ENCODE data around the gene OGDHL. TPM values are rescaled to one million over a fixed set of nuclear protein-coding genes. Genes with fewer than 3 reads are reported as not detected.

The OGDHL gene
- total and polyA plus RNA-seq, 2 donors (not counting 3 experiments of a cell fraction or from before 2014, with no cell fraction given): 0.43 to 1.0 TPM

DNA sequence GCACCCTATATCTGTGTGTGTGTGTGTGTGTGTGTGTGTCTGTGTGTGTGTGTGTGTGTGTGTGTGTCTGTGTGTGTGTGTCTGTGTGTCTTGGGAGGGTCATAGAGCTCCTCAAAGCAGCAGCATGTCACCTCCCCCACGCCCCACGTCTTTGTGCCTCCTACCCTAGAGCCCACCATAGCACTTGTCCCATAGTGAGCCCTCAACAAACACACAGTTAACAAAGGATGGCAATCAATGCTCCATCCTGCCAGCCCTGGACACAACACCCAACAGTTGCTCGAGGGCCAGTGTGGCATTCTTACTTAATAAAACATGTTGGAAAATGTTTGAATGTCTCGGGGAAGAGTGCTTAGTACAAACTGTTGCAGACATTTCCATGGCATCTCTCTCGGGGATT, 52.2 kb downstream of the OGDHL start:
- Histone ChIP-seq H3K79me2 (ENCODE audit: control insufficient read depth, insufficient read depth, low read length) (no peaks in the 10 kb centered on the region), H2AFZ (ENCODE audit: low read depth, low read length) (no peak overlapping the region), H3K4me1 (ENCODE audit: control insufficient read depth, extremely low read depth, insufficient read depth, low read length) (no peaks in the 10 kb centered on the region), H4K20me1 (replicated peaks; ENCODE audit: control insufficient read depth, extremely low read depth, insufficient read depth, low read length) (no peaks in the 10 kb centered on the region), H3K9me1 (replicated peaks; ENCODE audit: control insufficient read depth, extremely low read depth, insufficient read depth, low read length) (no peaks in the 10 kb centered on the region), H3K36me3 (ENCODE audit: control insufficient read depth in 2 of 2, extremely low read depth in 1 of 2, insufficient read depth in 2 of 2, low read length in 2 of 2) (no peaks in the 10 kb centered on the region), H3K27me3 (ENCODE audit: control insufficient read depth in 2 of 2, insufficient read depth in 2 of 2, low read length in 2 of 2) (no peaks in the 10 kb centered on the region), H3K27ac (ENCODE audit: insufficient read depth, low read depth, low read length) (no peak overlapping the region), H3K4me2 (ENCODE audit: insufficient read depth, low read length) (no peak overlapping the region), H3K9ac (replicated peaks; ENCODE audit: extremely low read depth, insufficient read depth, low read length) (no peak overlapping the region), H3K9me3 (replicated peaks; ENCODE audit: control insufficient read depth, insufficient read depth, low read length) (no peaks in the 10 kb centered on the region), H3K4me3 (replicated peaks in 1 of 3; ENCODE audit: insufficient read depth in 1 of 3, low read depth in 1 of 3, low read length in 3 of 3) (no peak overlapping the region)
- ChIA-PET POLR2A (no interaction called here), CTCF (no interaction called here)
- TF ChIP-seq EZH2 (IDR thresholded peaks at IDR 0.05; ENCODE audit: borderline replicate concordance, low read depth, low read length, severe bottlenecking) (no peak), POLR2AphosphoS5 (IDR thresholded peaks at IDR 0.05; ENCODE audit: insufficient read depth, low read depth, low read length) (no peak), MYC (IDR thresholded peaks at IDR 0.05; ENCODE audit: low read depth, low read length) (no peak), FOS (IDR thresholded peaks at IDR 0.05; ENCODE audit: borderline replicate concordance, insufficient read depth, low read length) (no peak), JUN (IDR thresholded peaks at IDR 0.05; ENCODE audit: borderline replicate concordance, insufficient read depth, insufficient read length, low read depth) (no peak), POLR2A (IDR thresholded peaks at IDR 0.05; ENCODE audit: low read depth, low read length) (no peak), GATA2 (IDR thresholded peaks at IDR 0.05; ENCODE audit: insufficient read depth, insufficient read length, low read depth, low read length) (no peak)
- TF ChIP-seq, protein P1, sequence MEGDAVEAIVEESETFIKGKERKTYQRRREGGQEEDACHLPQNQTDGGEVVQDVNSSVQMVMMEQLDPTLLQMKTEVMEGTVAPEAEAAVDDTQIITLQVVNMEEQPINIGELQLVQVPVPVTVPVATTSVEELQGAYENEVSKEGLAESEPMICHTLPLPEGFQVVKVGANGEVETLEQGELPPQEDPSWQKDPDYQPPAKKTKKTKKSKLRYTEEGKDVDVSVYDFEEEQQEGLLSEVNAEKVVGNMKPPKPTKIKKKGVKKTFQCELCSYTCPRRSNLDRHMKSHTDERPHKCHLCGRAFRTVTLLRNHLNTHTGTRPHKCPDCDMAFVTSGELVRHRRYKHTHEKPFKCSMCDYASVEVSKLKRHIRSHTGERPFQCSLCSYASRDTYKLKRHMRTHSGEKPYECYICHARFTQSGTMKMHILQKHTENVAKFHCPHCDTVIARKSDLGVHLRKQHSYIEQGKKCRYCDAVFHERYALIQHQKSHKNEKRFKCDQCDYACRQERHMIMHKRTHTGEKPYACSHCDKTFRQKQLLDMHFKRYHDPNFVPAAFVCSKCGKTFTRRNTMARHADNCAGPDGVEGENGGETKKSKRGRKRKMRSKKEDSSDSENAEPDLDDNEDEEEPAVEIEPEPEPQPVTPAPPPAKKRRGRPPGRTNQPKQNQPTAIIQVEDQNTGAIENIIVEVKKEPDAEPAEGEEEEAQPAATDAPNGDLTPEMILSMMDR (IDR thresholded peaks at IDR 0.05; ENCODE audit: extremely low read depth in 1 of 2, insufficient read depth in 1 of 2, low read depth in 1 of 2, low read length in 2 of 2): no peak
- TF ChIP-seq, protein P2, sequence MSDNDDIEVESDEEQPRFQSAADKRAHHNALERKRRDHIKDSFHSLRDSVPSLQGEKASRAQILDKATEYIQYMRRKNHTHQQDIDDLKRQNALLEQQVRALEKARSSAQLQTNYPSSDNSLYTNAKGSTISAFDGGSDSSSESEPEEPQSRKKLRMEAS (IDR thresholded peaks at IDR 0.05; ENCODE audit: insufficient read depth, insufficient read length): no peak
- intact Hi-C loops (cut with micrococcal nuclease) (no loop called here), dilution Hi-C loops (cut with MboI; ENCODE audit: extremely low pct_ligation_motif_present, low sequenced_read_pairs) (no loop called here)
- FAIRE-seq (no peak), DNase-seq (ENCODE audit: low read depth, low spot score) (no peak)
- no TSS peak for BruUV-seq (replicated peaks)
